ENCODE measurements around the gene CAMTA1.

DNA sequence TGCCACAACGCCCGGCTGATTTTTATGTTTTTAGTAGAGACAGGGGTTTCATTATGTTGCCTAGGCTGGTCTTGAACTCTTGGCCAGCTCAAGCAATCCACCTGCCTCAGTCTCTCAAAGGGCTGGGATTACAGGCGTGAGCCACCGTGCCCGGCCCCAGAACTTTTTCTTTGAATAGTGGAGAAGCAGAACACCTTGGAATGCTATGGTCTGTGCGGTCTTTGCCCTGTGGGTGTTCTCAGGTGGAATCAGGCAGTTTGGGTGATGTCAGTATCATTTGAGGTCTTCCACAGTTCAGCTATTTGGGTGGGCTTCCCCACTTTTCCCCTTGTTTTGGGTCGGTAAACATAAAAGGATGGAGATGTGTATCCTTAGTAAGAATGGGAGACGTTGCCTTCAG lies 17.6 kb downstream of the CAMTA1 start:
- TF ChIP-seq, protein P1, sequence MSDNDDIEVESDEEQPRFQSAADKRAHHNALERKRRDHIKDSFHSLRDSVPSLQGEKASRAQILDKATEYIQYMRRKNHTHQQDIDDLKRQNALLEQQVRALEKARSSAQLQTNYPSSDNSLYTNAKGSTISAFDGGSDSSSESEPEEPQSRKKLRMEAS (IDR thresholded peaks at IDR 0.05; ENCODE audit: low read depth): no peak
- TF ChIP-seq EP300 (IDR thresholded peaks at IDR 0.05; ENCODE audit: borderline replicate concordance in 1 of 2, low read depth in 1 of 2, low read length in 1 of 2) (no peak), FOXJ3 (CRISPR knock-in tag; IDR thresholded peaks at IDR 0.05) (no peak)
- TF ChIP-seq, protein P2, sequence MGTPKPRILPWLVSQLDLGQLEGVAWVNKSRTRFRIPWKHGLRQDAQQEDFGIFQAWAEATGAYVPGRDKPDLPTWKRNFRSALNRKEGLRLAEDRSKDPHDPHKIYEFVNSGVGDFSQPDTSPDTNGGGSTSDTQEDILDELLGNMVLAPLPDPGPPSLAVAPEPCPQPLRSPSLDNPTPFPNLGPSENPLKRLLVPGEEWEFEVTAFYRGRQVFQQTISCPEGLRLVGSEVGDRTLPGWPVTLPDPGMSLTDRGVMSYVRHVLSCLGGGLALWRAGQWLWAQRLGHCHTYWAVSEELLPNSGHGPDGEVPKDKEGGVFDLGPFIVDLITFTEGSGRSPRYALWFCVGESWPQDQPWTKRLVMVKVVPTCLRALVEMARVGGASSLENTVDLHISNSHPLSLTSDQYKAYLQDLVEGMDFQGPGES (IDR thresholded peaks at IDR 0.05; ENCODE audit: low read depth, low read length): no peak
- TF ChIP-seq, protein P3, sequence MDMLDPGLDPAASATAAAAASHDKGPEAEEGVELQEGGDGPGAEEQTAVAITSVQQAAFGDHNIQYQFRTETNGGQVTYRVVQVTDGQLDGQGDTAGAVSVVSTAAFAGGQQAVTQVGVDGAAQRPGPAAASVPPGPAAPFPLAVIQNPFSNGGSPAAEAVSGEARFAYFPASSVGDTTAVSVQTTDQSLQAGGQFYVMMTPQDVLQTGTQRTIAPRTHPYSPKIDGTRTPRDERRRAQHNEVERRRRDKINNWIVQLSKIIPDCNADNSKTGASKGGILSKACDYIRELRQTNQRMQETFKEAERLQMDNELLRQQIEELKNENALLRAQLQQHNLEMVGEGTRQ (IDR thresholded peaks at IDR 0.05; ENCODE audit: borderline replicate concordance, low read depth, low read length): no peak
